K562 (cell line): ENCODE data around the gene KRIT1. TPM values are rescaled to one million over a fixed set of nuclear protein-coding genes. Genes with fewer than 3 reads are reported as not detected.

ENCODE experiments used
- ATAC-seq: fragments of 200-7000 bp; cut with Tn5 transposase; 3 replicates; pipeline ENCODE4 v1.9.1; 2020; ENCODE audit warnings: moderate library complexity
- BruUV-seq: library from RNA; stranded (reverse); fragments of 400-500 nt; replicated peaks from 2 replicates; lab custom pipeline; 2021; lab: Mats Ljungman, UMichigan
- CTCF ChIA-PET: fragments of 300-600 bp; formaldehyde crosslinking; extraction: SDS; loops from one replicate; lab custom pipeline; 2021; ENCODE audit warnings: low intra/inter-chr PET ratio; lab: Yijun Ruan, JAX
- POLR2A ChIA-PET: fragments of 300-600, 350-650 bp; sonication (Branson Sonifier 250); formaldehyde crosslinking; extraction: SDS; loops from one replicate; lab custom pipeline; 2021; ENCODE audit warnings: antibody characterized with exemption, inconsistent platforms; lab: Yijun Ruan, JAX
- DNase-seq, 4 experiments: peaks; one replicate each; pipeline versions ENCODE4 v3.0.0 to v3.0.0-alpha.2; 2011 to 2018; ENCODE audit warnings: low spot score in 3 of 4, mixed read lengths in 3 of 4; ENCODE audit errors: extremely low read depth in 1 of 4
- FAIRE-seq: peaks from 2 replicates; lab custom pipeline; 2011; peaks lifted over from hg19 to GRCh38; lab: Jason Lieb, UNC
- H2AFZ ChIP-seq: 2 replicates; pipeline ENCODE4 v1.6.0; 2011; ENCODE audit warnings: low read depth, low read length, control low read depth, inconsistent platforms
- H3K27ac ChIP-seq: fragments of 200-600 bp; 3 replicates; pipeline ENCODE4 v1.8.0; 2011; ENCODE audit warnings: low read depth, mild to moderate bottlenecking, control low read depth, inconsistent platforms, low read length, moderate library complexity, mixed read lengths; ENCODE audit errors: extremely low read depth
- H3K27me3 ChIP-seq, 2 experiments: fragments of 300-600 bp in 1 of 2; 2 replicates in 1 of 2; 3 replicates in 1 of 2; pipeline versions ENCODE4 v1.6.0 to v1.8.0; 2011; ENCODE audit warnings: inconsistent platforms in 2 of 2, low read length in 2 of 2, mild to moderate bottlenecking in 1 of 2, mixed read lengths in 1 of 2, moderate library complexity in 1 of 2; ENCODE audit not compliant: control insufficient read depth in 2 of 2, insufficient read depth in 2 of 2
- H3K36me3 ChIP-seq: fragments of 300-600 bp; 3 replicates; pipeline ENCODE4 v1.8.0; 2011; ENCODE audit warnings: mild to moderate bottlenecking, low read length, inconsistent platforms; ENCODE audit not compliant: control insufficient read depth, insufficient read depth
- H3K4me1 ChIP-seq, 2 experiments: fragments of 200-600 bp in 1 of 2; replicated peaks in 1 of 2; 2 replicates in 1 of 2; 3 replicates in 1 of 2; pipeline versions ENCODE4 v1.5.1 to v1.8.0; 2011; ENCODE audit warnings: inconsistent platforms in 2 of 2, low read length in 2 of 2, mild to moderate bottlenecking in 1 of 2, mixed read lengths in 1 of 2, moderate library complexity in 1 of 2; ENCODE audit not compliant: control insufficient read depth in 2 of 2, insufficient read depth in 2 of 2
- H3K4me2 ChIP-seq: 2 replicates; pipeline ENCODE4 v1.6.1; 2011; ENCODE audit warnings: low read length, control low read depth, inconsistent platforms, mixed read lengths; ENCODE audit not compliant: insufficient read depth
- H3K4me3 ChIP-seq: fragments of 200-600 bp; sonication (generic), shearing (Covaris generic); 2 replicates; pipeline ENCODE4 v1.5.1; 2016; ENCODE audit warnings: control low read depth, inconsistent platforms
- H3K79me2 ChIP-seq: fragments of 200-600 bp; 3 replicates; pipeline ENCODE4 v1.8.0; 2011; ENCODE audit warnings: low read length, inconsistent platforms; ENCODE audit not compliant: control insufficient read depth, insufficient read depth
- H3K9ac ChIP-seq, 2 experiments: 2 replicates each; pipeline versions ENCODE4 v1.6.0 to v1.6.1; 2011; ENCODE audit warnings: low read depth in 2 of 2, low read length in 2 of 2, control low read depth in 1 of 2, inconsistent platforms in 1 of 2, mild to moderate bottlenecking in 1 of 2, mixed read lengths in 1 of 2; ENCODE audit not compliant: insufficient read depth in 1 of 2
- H3K9me1 ChIP-seq: one replicate; pipeline ENCODE4 v1.6.0; 2011; ENCODE audit warnings: inconsistent platforms, mild to moderate bottlenecking, low read length, moderate library complexity; ENCODE audit not compliant: control insufficient read depth, insufficient read depth
- H3K9me3 ChIP-seq: replicated peaks from 2 replicates; pipeline ENCODE4 v1.5.1; 2011; ENCODE audit warnings: low read depth, low read length, inconsistent platforms; ENCODE audit not compliant: control insufficient read depth, insufficient read depth
- H4K20me1 ChIP-seq: replicated peaks from 2 replicates; pipeline ENCODE4 v1.6.1; 2011; ENCODE audit warnings: low read length, inconsistent platforms, mixed read lengths; ENCODE audit not compliant: control insufficient read depth, insufficient read depth
- KDM2B ChIP-seq: fragments of 250-450 bp; sonication (Bioruptor Pico); IDR thresholded peaks from 2 replicates; pipeline ENCODE4 v1.8.0; 2021; ENCODE audit warnings: mild to moderate bottlenecking, moderate library complexity
- NCOA2 ChIP-seq, 2 experiments: fragments of 450-650 bp; IDR thresholded peaks; 2 replicates each; pipeline ENCODE4 v1.6.1; 2018; ENCODE audit warnings: mild to moderate bottlenecking in 2 of 2, moderate library complexity in 1 of 2; ENCODE audit not compliant: partially characterized antibody in 2 of 2
- NR2F6 ChIP-seq: fragments of 450-650 bp; formaldehyde crosslinking; IDR thresholded peaks from 2 replicates; pipeline ENCODE4 v1.4.0; 2020; ENCODE audit warnings: mild to moderate bottlenecking
- PTTG1 ChIP-seq: fragments of 450-650 bp; IDR thresholded peaks from 2 replicates; pipeline ENCODE4 v1.6.1; 2016; ENCODE audit warnings: low read depth, mild to moderate bottlenecking, missing genetic modification characterization, missing compliant biosample characterization
- SIX5 ChIP-seq, 2 experiments: IDR thresholded peaks; 2 replicates each; pipeline ENCODE4 v1.6.1; 2011; ENCODE audit warnings: low read length in 2 of 2, borderline replicate concordance in 1 of 2, low read depth in 1 of 2, mild to moderate bottlenecking in 1 of 2, moderate library complexity in 1 of 2; ENCODE audit not compliant: insufficient read depth in 1 of 2
- SREBF1 ChIP-seq: fragments of 150-350 bp; IDR thresholded peaks from 2 replicates; pipeline ENCODE4 v1.6.1; 2014; ENCODE audit warnings: antibody characterized with exemption, low read depth, low read length, borderline replicate concordance
- STAG1 ChIP-seq: sonication (generic); formaldehyde crosslinking; IDR thresholded peaks from 2 replicates; pipeline ENCODE4 v1.5.0; 2020; ENCODE audit warnings: missing genetic modification reagents, borderline replicate concordance
- TEAD4 ChIP-seq, 2 experiments: sonication (generic) in 1 of 2; formaldehyde crosslinking in 1 of 2; IDR thresholded peaks; 2 replicates each; pipeline versions ENCODE4 v1.6.1 to v1.8.0; 2012 to 2022; ENCODE audit warnings: borderline replicate concordance in 1 of 2, inconsistent platforms in 1 of 2, low read length in 1 of 2, mild to moderate bottlenecking in 1 of 2, missing genetic modification reagents in 1 of 2
- ZNF217 ChIP-seq: sonication (generic); formaldehyde crosslinking; IDR thresholded peaks from 2 replicates; pipeline ENCODE4 v1.8.0; 2022; ENCODE audit warnings: mild to moderate bottlenecking, missing genetic modification reagents
- ZNF282 ChIP-seq: sonication (generic); formaldehyde crosslinking; IDR thresholded peaks from 2 replicates; pipeline ENCODE4 v1.8.1; 2023; ENCODE audit warnings: missing genetic modification reagents
- WGBS: fragments of 100-300 bp; shearing (Covaris generic); methylation state at CpG from one replicate; pipeline ENCODE4 v1.1.6; 2016; ENCODE audit warnings: low coverage, mixed read lengths; ENCODE audit not compliant: insufficient coverage; ENCODE audit errors: missing lambda C conversion rate; 5-methylcytosine and 5-hydroxymethylcytosine counted together
- in situ Hi-C: fragments of 300-500 bp; cut with MboI; formaldehyde crosslinking; loops from 4 replicates; pipeline ENCODE4 v1.15.0; 2018; ENCODE audit warnings: inconsistent platforms, mixed read lengths
- intact Hi-C: fragments of 100-400 bp; cut with micrococcal nuclease; formaldehyde crosslinking; loops from 2 replicates; pipeline ENCODE4 v1.14.2; 2022
- polyA plus RNA-seq, 8 experiments: library from polyadenylated mRNA; depleted of rRNA in 4 of 8; stranded (reverse) in 5 of 8; unstranded in 3 of 8; fragments of >200 nt; fragmentation: Nextera tagmentation in 2 of 8; fragmentation: Illumina TruSeq in 1 of 8; extraction: Ambion mirVana in 2 of 8; extraction: Trizol in 1 of 8; gene quantifications; 2 replicates each; pipeline versions ENCODE4 v1.2.1 to v1.2.3, GENCODE V29; 2011 to 2014; ENCODE audit warnings: inconsistent platforms in 1 of 8, missing spikeins in 1 of 8
- total RNA-seq, 7 experiments: library from RNA; depleted of rRNA in 6 of 7; stranded (reverse); fragments of >200 nt in 6 of 7; fragmentation: Illumina TruSeq in 2 of 7; extraction: Trizol in 2 of 7; gene quantifications; 2 replicates each; pipeline versions ENCODE4 v1.2.1 to v1.2.3, GENCODE V29; 2011 to 2021; ENCODE audit warnings: low replicate concordance in 1 of 7
- TF ChIP-seq, protein P1 (sequence below): conservative IDR thresholded peaks from 2 replicates; pipeline ENCODE4 v1.6.1; 2011; ENCODE audit warnings: low read depth, mild to moderate bottlenecking, low read length; ENCODE audit not compliant: control insufficient read depth
- TF ChIP-seq, protein P2 (sequence below): sonication (generic); formaldehyde crosslinking; IDR thresholded peaks from 2 replicates; pipeline ENCODE4 v1.8.1; 2023; ENCODE audit warnings: mild to moderate bottlenecking, missing genetic modification reagents

KRIT1 gene
- total and polyA plus RNA-seq, 9 of the 15 experiments (the other 6 are each of a cell fraction or from before 2014, with no cell fraction given) = 21.5 to 81.4 (median 55.9) TPM

DNA sequence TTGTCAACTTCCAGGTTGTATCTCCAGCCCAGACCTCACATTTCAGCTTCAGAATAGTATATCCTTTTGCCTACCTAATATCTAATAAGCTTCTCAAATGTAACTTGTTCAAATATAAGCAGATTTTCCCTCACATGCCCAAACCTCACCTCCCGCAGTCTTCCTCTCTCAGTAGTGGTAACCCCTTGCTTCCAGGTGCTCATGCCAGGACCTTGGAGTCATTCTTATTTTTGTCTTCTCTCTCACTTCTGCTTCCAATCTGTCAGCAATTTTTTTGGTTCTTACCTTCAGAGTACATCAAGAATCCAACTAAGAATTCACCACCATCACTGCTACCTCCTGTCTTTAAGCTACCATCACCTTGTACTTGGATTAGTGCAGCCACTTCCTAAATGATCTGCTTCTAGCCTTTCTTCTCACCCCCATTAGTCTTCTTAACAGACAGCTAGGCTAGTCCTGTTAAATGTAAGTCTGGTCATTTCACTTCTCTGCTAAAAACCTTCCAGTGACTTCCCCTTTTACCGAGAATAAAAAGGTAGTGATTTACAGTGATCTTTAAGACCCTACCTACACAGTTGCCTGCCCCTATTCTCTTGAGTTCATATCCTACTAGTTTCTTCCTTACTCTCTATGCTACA is 14.0 kb upstream of the KRIT1 start:
- intact Hi-C loops = no loop called here

More for the DNA sequence above, 14.0 kb upstream of the KRIT1 start:
- H3K27ac ChIP-seq = no peak overlapping the region
- H3K4me3 ChIP-seq = no peak overlapping the region
- POLR2A ChIA-PET = no interaction called here
- no peaks in the 10 kb centered on the region for H3K9me1 ChIP-seq
- no peak overlapping the region for H2AFZ ChIP-seq
- H3K9ac ChIP-seq = no peak overlapping the region
- no peak for FAIRE-seq
- no peaks in the 10 kb centered on the region for H4K20me1 ChIP-seq
- in situ Hi-C loops = no loop called here
- ATAC-seq = no peak
- H3K4me1 ChIP-seq = no peaks in the 10 kb centered on the region
- DNase-seq = no peak
- no peak overlapping the region for H3K4me2 ChIP-seq
- 76% methylated on average over 2 of the region's 2 CpGs for WGBS
- TF ChIP-seq ZNF282 (no peak), SIX5 (IDR thresholded peaks at IDR 0.05; ENCODE audit: borderline replicate concordance in 1 of 2, insufficient read depth in 1 of 2, low read depth in 1 of 2, low read length in 2 of 2) (no peak), NR2F6 (no peak), ZNF217 (CRISPR knock-in tag) (no peak), TEAD4 (IDR thresholded peaks at IDR 0.05; ENCODE audit: low read length) (no peak), TEAD4 (CRISPR knock-in tag; IDR thresholded peaks at IDR 0.05; ENCODE audit: borderline replicate concordance) (no peak), NCOA2 (IDR thresholded peaks at IDR 0.05; ENCODE audit: partially characterized antibody in 2 of 2) (no peak), SREBF1 (no peak), KDM2B (CRISPR knock-in tag) (no peak), STAG1 (CRISPR knock-in tag) (no peak), PTTG1 (no peak)
- TF ChIP-seq, protein P1, sequence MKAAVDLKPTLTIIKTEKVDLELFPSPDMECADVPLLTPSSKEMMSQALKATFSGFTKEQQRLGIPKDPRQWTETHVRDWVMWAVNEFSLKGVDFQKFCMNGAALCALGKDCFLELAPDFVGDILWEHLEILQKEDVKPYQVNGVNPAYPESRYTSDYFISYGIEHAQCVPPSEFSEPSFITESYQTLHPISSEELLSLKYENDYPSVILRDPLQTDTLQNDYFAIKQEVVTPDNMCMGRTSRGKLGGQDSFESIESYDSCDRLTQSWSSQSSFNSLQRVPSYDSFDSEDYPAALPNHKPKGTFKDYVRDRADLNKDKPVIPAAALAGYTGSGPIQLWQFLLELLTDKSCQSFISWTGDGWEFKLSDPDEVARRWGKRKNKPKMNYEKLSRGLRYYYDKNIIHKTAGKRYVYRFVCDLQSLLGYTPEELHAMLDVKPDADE = no peak
- TF ChIP-seq, protein P2, sequence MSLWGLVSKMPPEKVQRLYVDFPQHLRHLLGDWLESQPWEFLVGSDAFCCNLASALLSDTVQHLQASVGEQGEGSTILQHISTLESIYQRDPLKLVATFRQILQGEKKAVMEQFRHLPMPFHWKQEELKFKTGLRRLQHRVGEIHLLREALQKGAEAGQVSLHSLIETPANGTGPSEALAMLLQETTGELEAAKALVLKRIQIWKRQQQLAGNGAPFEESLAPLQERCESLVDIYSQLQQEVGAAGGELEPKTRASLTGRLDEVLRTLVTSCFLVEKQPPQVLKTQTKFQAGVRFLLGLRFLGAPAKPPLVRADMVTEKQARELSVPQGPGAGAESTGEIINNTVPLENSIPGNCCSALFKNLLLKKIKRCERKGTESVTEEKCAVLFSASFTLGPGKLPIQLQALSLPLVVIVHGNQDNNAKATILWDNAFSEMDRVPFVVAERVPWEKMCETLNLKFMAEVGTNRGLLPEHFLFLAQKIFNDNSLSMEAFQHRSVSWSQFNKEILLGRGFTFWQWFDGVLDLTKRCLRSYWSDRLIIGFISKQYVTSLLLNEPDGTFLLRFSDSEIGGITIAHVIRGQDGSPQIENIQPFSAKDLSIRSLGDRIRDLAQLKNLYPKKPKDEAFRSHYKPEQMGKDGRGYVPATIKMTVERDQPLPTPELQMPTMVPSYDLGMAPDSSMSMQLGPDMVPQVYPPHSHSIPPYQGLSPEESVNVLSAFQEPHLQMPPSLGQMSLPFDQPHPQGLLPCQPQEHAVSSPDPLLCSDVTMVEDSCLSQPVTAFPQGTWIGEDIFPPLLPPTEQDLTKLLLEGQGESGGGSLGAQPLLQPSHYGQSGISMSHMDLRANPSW (CRISPR knock-in tag) = no peak
- no peaks in the 10 kb centered on the region for H3K27me3 ChIP-seq
- 0 out of 3 replicates have a peak, but pooled peaks cover 8% of the 10 kb centered on the region for H3K36me3 ChIP-seq
- BruUV-seq = no TSS peak
- CTCF ChIA-PET = no interaction called here
- peaks cover 48% of the 10 kb centered on the region; the same call in 2 of the 3 replicates for H3K79me2 ChIP-seq
- H3K9me3 ChIP-seq = no peaks in the 10 kb centered on the region; the same call in 1 of the 2 replicates
